AG10803 (cell line): ENCODE data around the gene ABCA8.
A peak's percentile ranks its signal among the peaks of the same experiment; 100 is the strongest.

Source experiments
- DNase-seq: peaks from one replicate; pipeline ENCODE4 v3.0.0; 2010; ENCODE audit warnings: low read depth
- H3K4me3 ChIP-seq: 2 replicates; pipeline ENCODE4 v1.5.1; 2011; ENCODE audit warnings: mild to moderate bottlenecking, low read length, control low read depth
- TF ChIP-seq, protein P1 (sequence below): conservative IDR thresholded peaks from 2 replicates; pipeline ENCODE4 v1.5.1; 2011; ENCODE audit warnings: mild to moderate bottlenecking, low read length, control low read depth, inconsistent platforms

Gene ABCA8

DNA sequence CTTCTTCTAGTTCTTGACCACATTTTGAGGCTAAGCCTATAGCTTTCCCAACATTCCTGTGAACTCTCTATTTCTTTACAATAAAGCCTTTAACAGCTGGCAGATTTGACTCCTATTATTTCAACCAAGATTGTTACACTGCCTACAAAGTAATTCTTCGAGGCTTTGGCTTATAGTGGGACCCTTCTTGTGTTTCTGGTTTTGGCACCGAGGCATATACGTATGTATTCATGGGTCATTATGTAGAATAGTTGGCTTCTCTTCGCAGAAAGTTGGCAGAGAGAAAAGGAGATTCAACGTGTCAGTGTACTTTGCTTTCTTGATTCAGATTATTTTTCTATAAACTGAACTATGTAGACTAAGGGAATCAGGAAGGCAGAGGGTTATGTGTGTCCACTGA is 102.2 kb downstream of the ABCA8 start:
- DNase-seq = no peak
- TF ChIP-seq, protein P1, sequence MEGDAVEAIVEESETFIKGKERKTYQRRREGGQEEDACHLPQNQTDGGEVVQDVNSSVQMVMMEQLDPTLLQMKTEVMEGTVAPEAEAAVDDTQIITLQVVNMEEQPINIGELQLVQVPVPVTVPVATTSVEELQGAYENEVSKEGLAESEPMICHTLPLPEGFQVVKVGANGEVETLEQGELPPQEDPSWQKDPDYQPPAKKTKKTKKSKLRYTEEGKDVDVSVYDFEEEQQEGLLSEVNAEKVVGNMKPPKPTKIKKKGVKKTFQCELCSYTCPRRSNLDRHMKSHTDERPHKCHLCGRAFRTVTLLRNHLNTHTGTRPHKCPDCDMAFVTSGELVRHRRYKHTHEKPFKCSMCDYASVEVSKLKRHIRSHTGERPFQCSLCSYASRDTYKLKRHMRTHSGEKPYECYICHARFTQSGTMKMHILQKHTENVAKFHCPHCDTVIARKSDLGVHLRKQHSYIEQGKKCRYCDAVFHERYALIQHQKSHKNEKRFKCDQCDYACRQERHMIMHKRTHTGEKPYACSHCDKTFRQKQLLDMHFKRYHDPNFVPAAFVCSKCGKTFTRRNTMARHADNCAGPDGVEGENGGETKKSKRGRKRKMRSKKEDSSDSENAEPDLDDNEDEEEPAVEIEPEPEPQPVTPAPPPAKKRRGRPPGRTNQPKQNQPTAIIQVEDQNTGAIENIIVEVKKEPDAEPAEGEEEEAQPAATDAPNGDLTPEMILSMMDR = no peak
- H3K4me3 ChIP-seq = no peak overlapping the region

GRCh38 chr17:68851890-68852289 is 103.3 kb downstream of the ABCA8 start:
- H3K4me3 ChIP-seq = no peak overlapping the region
- DNase-seq = no peak
- TF ChIP-seq, protein P1 = no peak

DNA sequence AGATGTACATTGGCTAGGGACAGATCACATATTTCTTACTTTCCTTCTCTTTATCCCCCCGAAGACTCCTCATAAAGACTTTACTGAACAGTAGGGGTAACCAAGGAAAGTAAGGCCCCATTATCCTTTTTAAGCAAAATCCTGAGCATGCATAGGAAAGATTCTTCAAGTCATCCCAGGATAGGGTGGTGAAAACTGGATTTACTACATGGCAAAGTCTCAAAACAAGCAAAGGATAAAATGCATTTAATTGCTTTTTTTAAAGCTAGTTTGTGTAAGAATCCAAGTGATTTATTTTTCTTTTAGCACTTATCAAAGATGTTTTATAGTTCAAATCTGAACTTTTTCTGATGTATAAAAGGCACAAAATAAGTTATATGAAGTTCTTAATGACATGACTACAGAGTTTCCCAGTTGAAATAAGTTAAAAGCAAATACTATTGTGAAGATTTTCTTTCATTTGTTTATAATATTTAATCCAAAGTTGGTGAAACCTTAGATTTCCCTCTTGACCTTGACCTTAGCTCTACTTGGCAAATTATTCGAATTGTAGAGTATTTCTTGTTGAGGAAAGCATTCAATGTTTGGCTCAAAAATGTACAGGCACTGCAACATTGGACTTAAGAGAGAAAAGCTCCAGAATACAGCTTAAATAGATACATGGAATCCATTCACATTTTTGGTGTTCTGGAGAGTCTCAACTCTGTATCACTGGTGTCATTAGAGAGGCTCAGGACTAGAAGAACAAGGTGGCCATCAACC is 104.3 kb downstream of the ABCA8 start:
- TF ChIP-seq, protein P1 = no peak
- DNase-seq = peak; percentile 13
- no peak overlapping the region for H3K4me3 ChIP-seq

GRCh38 chr17:68849673-68850610 is 105.2 kb downstream of the ABCA8 start:
- peak; percentile 68 for DNase-seq
- TF ChIP-seq, protein P1 = no peak
- H3K4me3 ChIP-seq = no peak overlapping the region

GRCh38 chr17:68847711-68848110 is 107.5 kb downstream of the ABCA8 start:
- no peak overlapping the region for H3K4me3 ChIP-seq
- TF ChIP-seq, protein P1 = no peak
- DNase-seq = no peak

DNA sequence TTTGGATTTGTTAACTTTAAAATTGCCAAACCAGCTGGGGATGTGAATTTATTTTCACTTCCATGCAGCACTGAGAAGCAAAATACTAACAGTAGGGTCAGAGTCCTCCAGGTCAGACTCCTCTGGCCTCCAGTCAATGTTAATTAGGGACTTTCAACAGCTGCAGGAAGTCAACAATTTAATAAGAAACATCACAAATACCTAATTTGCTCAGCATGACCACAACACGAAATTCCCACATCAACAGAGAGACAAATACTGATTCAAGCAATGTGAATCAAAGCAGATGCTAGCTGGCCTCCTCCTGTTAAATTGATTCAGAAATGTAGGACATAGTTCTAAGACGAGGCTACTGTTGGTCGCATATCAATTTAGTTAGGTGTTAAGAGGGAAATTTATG is 111.7 kb downstream of the ABCA8 start:
- DNase-seq = peak; percentile 48
- TF ChIP-seq, protein P1 = no peak
- no peak overlapping the region for H3K4me3 ChIP-seq
